SU-DHL-6 (cell line): Measurements from ENCODE around the gene DTX1.

Experiments used
- EZH2phosphoT487 ChIP-seq: fragments of 200-600 bp; sonication (generic), shearing (Covaris generic); conservative IDR thresholded peaks from 2 replicates; pipeline ENCODE4 v1.6.1; 2018; ENCODE audit warnings: mild to moderate bottlenecking, antibody characterized with exemption, low read length, moderate library complexity, mixed read lengths
- TF ChIP-seq, protein P1 (sequence below): fragments of 200-600 bp; sonication (generic); IDR thresholded peaks from one replicate; pipeline ENCODE4 v1.5.1; 2017; ENCODE audit warnings: antibody characterized with exemption, mild to moderate bottlenecking, low read length, moderate library complexity; ENCODE audit not compliant: insufficient read depth, poor library complexity, severe bottlenecking

DNA sequence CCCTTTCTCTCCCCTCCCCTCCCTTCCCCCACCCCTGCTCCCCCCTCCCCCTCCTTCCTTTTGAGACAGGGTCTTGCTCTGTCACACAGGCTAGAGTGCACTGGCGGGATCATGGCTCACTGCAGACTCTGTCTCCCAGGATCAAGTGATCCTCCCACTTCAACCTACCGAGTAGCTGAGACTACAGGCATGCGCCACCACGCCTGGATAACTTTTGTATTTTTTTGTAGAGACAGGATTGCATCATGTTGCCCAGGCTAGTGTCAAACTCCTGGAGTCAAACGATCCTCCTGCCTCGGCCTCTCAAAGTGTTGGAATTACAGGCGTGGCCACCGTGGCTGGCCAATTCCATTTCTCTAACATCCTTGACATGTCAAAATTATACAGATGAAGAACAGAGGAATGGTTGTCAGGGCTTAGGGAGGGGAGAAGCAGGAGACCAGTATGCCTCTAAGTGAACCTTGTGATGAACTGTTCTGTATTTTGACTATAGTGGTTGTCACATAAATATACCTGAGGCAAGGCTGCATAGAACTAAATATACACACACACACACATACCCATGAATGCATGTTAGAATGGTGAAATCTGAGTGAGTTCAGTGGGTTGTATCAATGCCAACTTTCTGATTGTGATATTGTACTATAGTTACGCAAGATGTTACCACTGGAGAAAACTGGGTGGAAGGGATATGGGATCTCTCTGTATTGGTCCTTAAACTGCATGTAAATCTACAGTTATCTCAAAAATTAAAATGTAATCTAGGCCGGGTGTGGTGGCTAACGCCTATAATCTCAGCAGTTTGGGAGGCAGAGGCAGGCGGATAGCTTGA is 89.4 kb downstream of the DTX1 start:
- TF ChIP-seq, protein P1, sequence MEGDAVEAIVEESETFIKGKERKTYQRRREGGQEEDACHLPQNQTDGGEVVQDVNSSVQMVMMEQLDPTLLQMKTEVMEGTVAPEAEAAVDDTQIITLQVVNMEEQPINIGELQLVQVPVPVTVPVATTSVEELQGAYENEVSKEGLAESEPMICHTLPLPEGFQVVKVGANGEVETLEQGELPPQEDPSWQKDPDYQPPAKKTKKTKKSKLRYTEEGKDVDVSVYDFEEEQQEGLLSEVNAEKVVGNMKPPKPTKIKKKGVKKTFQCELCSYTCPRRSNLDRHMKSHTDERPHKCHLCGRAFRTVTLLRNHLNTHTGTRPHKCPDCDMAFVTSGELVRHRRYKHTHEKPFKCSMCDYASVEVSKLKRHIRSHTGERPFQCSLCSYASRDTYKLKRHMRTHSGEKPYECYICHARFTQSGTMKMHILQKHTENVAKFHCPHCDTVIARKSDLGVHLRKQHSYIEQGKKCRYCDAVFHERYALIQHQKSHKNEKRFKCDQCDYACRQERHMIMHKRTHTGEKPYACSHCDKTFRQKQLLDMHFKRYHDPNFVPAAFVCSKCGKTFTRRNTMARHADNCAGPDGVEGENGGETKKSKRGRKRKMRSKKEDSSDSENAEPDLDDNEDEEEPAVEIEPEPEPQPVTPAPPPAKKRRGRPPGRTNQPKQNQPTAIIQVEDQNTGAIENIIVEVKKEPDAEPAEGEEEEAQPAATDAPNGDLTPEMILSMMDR, result no peak
- no peak for TF ChIP-seq EZH2phosphoT487
